HEK293 (cell line): ENCODE data around the gene KBTBD13.

Experiments used
- CTCF ChIA-PET: fragments of 350-600 bp; formaldehyde crosslinking; extraction: SDS; loops from one replicate; lab custom pipeline; 2021; ENCODE audit warnings: antibody characterized with exemption; lab: Yijun Ruan, JAX
- POLR2A ChIA-PET: fragments of 300-600 bp; formaldehyde crosslinking; extraction: SDS; loops from one replicate; lab custom pipeline; 2020; ENCODE audit warnings: antibody characterized with exemption, inconsistent platforms; lab: Yijun Ruan, JAX
- H3K27ac ChIP-seq: fragments of 200-500 bp; sonication (Bioruptor generic); 2 replicates; pipeline ENCODE4 v1.5.1; 2014; ENCODE audit warnings: low read depth, low read length, control low read depth, inconsistent platforms; ENCODE audit errors: extremely low read depth
- H3K36me3 ChIP-seq, 2 experiments: fragments of 200-500 bp in 1 of 2; sonication (Bioruptor generic) in 1 of 2; 1 replicate in 1 of 2; 2 replicates in 1 of 2; pipeline ENCODE4 v1.5.1; 2014 to 2017; ENCODE audit warnings: inconsistent platforms in 2 of 2, low read length in 2 of 2; ENCODE audit not compliant: control insufficient read depth in 2 of 2, insufficient read depth in 1 of 2
- H3K4me1 ChIP-seq: fragments of 200-500 bp; sonication (Bioruptor generic); 2 replicates; pipeline ENCODE4 v1.5.1; 2014; ENCODE audit warnings: mild to moderate bottlenecking, low read length, inconsistent platforms; ENCODE audit not compliant: control insufficient read depth, insufficient read depth
- H3K4me3 ChIP-seq: 2 replicates; pipeline ENCODE4 v1.5.1; 2011; ENCODE audit warnings: low read depth, mild to moderate bottlenecking, control low read depth, low read length, moderate library complexity
- H3K9me3 ChIP-seq: fragments of 200-500 bp; sonication (Bioruptor generic); 2 replicates; pipeline ENCODE4 v1.5.1; 2014; ENCODE audit warnings: low read depth, low read length, inconsistent platforms; ENCODE audit not compliant: control insufficient read depth, insufficient read depth
- GLIS1 ChIP-seq: fragments of 450-650 bp; formaldehyde crosslinking; IDR thresholded peaks from 2 replicates; pipeline ENCODE4 v1.5.1; 2016; ENCODE audit warnings: missing biosample characterization, missing genetic modification characterization
- IKZF3 ChIP-seq: fragments of 450-650 bp; IDR thresholded peaks from 2 replicates; pipeline ENCODE4 v1.5.0; 2018; ENCODE audit warnings: missing biosample characterization, mild to moderate bottlenecking, missing genetic modification characterization, moderate library complexity
- INSM2 ChIP-seq: fragments of 450-650 bp; formaldehyde crosslinking; IDR thresholded peaks from 2 replicates; pipeline ENCODE4 v1.5.1; 2016; ENCODE audit warnings: missing biosample characterization, missing genetic modification characterization
- PRDM1 ChIP-seq: fragments of 450-650 bp; formaldehyde crosslinking; IDR thresholded peaks from 2 replicates; pipeline ENCODE4; 2016; ENCODE audit warnings: missing biosample characterization, missing genetic modification characterization
- SETDB1 ChIP-seq: IDR thresholded peaks from one replicate; pipeline ENCODE4 v1.6.1; 2017; ENCODE audit warnings: mild to moderate bottlenecking, low read length, moderate library complexity, mixed read lengths; ENCODE audit not compliant: insufficient read length
- ZBTB6 ChIP-seq: fragments of 450-650 bp; formaldehyde crosslinking; IDR thresholded peaks from 2 replicates; pipeline ENCODE4 v1.5.1; 2017; ENCODE audit warnings: missing biosample characterization, missing genetic modification characterization
- ZFHX2 ChIP-seq: fragments of 450-650 bp; formaldehyde crosslinking; conservative IDR thresholded peaks from 2 replicates; pipeline ENCODE4 v1.5.1; 2016; ENCODE audit warnings: missing biosample characterization, missing genetic modification characterization
- ZFP37 ChIP-seq: fragments of 450-650 bp; formaldehyde crosslinking; IDR thresholded peaks from 2 replicates; pipeline ENCODE4 v1.5.1; 2016; ENCODE audit warnings: missing biosample characterization, missing genetic modification characterization
- ZNF10 ChIP-seq: fragments of 450-650 bp; formaldehyde crosslinking; IDR thresholded peaks from 2 replicates; pipeline ENCODE4 v1.5.1; 2017; ENCODE audit warnings: missing biosample characterization, missing genetic modification characterization
- ZNF174 ChIP-seq: fragments of 450-650 bp; formaldehyde crosslinking; IDR thresholded peaks from 2 replicates; pipeline ENCODE4 v1.5.0; 2017; ENCODE audit warnings: missing biosample characterization, mild to moderate bottlenecking, missing genetic modification characterization
- ZNF18 ChIP-seq: fragments of 450-650 bp; formaldehyde crosslinking; IDR thresholded peaks from 2 replicates; pipeline ENCODE4 v1.5.1; 2016; ENCODE audit warnings: missing biosample characterization, missing genetic modification characterization
- ZNF19 ChIP-seq: fragments of 450-650 bp; formaldehyde crosslinking; IDR thresholded peaks from 2 replicates; pipeline ENCODE4; 2016; ENCODE audit warnings: missing biosample characterization, missing genetic modification characterization, low read depth
- ZNF211 ChIP-seq: fragments of 450-650 bp; formaldehyde crosslinking; IDR thresholded peaks from 2 replicates; pipeline ENCODE4 v1.5.1; 2016; ENCODE audit warnings: low read depth, missing biosample characterization, missing genetic modification characterization
- ZNF280D ChIP-seq: fragments of 450-650 bp; formaldehyde crosslinking; IDR thresholded peaks from 2 replicates; pipeline ENCODE4 v1.5.1; 2016; ENCODE audit warnings: missing biosample characterization, missing genetic modification characterization
- ZNF426 ChIP-seq: fragments of 450-650 bp; formaldehyde crosslinking; IDR thresholded peaks from 2 replicates; pipeline ENCODE4 v1.5.1; 2017; ENCODE audit warnings: missing biosample characterization, missing genetic modification characterization, mild to moderate bottlenecking, inconsistent platforms, moderate library complexity
- ZNF621 ChIP-seq: fragments of 450-650 bp; formaldehyde crosslinking; IDR thresholded peaks from 2 replicates; pipeline ENCODE4 v1.5.1; 2017; ENCODE audit warnings: missing biosample characterization, missing genetic modification characterization
- ZNF639 ChIP-seq: fragments of 450-650 bp; formaldehyde crosslinking; IDR thresholded peaks from 2 replicates; pipeline ENCODE4 v1.5.1; 2016; ENCODE audit warnings: missing biosample characterization, missing genetic modification characterization
- ZNF701 ChIP-seq: fragments of 450-650 bp; formaldehyde crosslinking; IDR thresholded peaks from 2 replicates; pipeline ENCODE4 v1.5.1; 2016; ENCODE audit warnings: missing biosample characterization, missing genetic modification characterization
- ZNF707 ChIP-seq: fragments of 450-650 bp; formaldehyde crosslinking; IDR thresholded peaks from 2 replicates; pipeline ENCODE4 v1.5.1; 2016; ENCODE audit warnings: missing biosample characterization, missing genetic modification characterization
- ZNF791 ChIP-seq: fragments of 450-650 bp; formaldehyde crosslinking; IDR thresholded peaks from 2 replicates; pipeline ENCODE4 v1.5.1; 2016; ENCODE audit warnings: missing biosample characterization, missing genetic modification characterization
- ZSCAN16 ChIP-seq: fragments of 450-650 bp; formaldehyde crosslinking; IDR thresholded peaks from 2 replicates; pipeline ENCODE4 v1.5.1; 2016; ENCODE audit warnings: missing biosample characterization, missing genetic modification characterization
- ZSCAN5A ChIP-seq: fragments of 450-650 bp; formaldehyde crosslinking; IDR thresholded peaks from 2 replicates; pipeline ENCODE4 v1.5.1; 2016; ENCODE audit warnings: missing biosample characterization, missing genetic modification characterization

The KBTBD13 gene

GRCh38 chr15:65069779-65070546, 6.6 kb upstream of the KBTBD13 start:
- no peaks in the 10 kb centered on the region for H3K9me3 ChIP-seq
- TF ChIP-seq ZSCAN16 (no peak), ZNF639 (no peak), ZBTB6 (tag by site-specific recombination) (no peak), ZNF211 (tag by site-specific recombination) (no peak), ZNF10 (no peak), ZNF791 (no peak)
- TF ChIP-seq, all 188 proteins: peak for 0
- no peak overlapping the region for H3K4me3 ChIP-seq
- H3K4me1 ChIP-seq, result no peaks in the 10 kb centered on the region
- H3K36me3 ChIP-seq, result no peaks in the 10 kb centered on the region
- H3K27ac ChIP-seq, result no peak overlapping the region
- ChIA-PET CTCF (interaction anchor here (1.2 to 1.3 kb wide), 2 partner anchors 13 to 15 kb away, joined by 3 to 5 read pairs; no protein-coding TSS in a partner anchor), POLR2A (interaction anchor here (0.5 kb wide), 1 partner anchor 436 kb away, joined by 5 read pairs; no protein-coding TSS in a partner anchor)

GRCh38 chr15:65071381-65071811, 5.2 kb upstream of the KBTBD13 start:
- TF ChIP-seq ZNF174 (tag by site-specific recombination) (no peak), ZNF18 (tag by site-specific recombination) (no peak), PRDM1 (tag by site-specific recombination) (no peak), ZNF280D (tag by site-specific recombination) (no peak), ZNF426 (tag by site-specific recombination) (no peak), ZNF701 (no peak), ZNF19 (tag by site-specific recombination) (no peak), IKZF3 (tag by site-specific recombination) (no peak), ZNF707 (tag by site-specific recombination) (no peak), ZFP37 (tag by site-specific recombination) (no peak), ZFHX2 (tag by site-specific recombination) (0 out of 2 replicates have a peak, but pooled peaks have one; percentile 17), GLIS1 (tag by site-specific recombination) (peak; percentile 29; the same call in 1 of the 2 replicates), ZNF621 (no peak), SETDB1 (no peak), INSM2 (no peak), ZSCAN5A (tag by site-specific recombination) (no peak)
- TF ChIP-seq, all 188 proteins: peak for 2
- ChIA-PET CTCF (no interaction called here), POLR2A (no interaction called here)
- Histone ChIP-seq H3K4me1 (no peaks in the 10 kb centered on the region), H3K36me3 (no peaks in the 10 kb centered on the region), H3K4me3 (no peak overlapping the region), H3K9me3 (no peaks in the 10 kb centered on the region), H3K27ac (no peak overlapping the region)
